Progenitor cell of endocrine pancreas (in vitro differentiated cells): ENCODE results near the gene ATP6V0C. TPM values are rescaled to one million over a fixed set of nuclear protein-coding genes. Genes with fewer than 3 reads are reported as not detected.
A peak's percentile ranks its signal among the peaks of the same experiment; 100 is the strongest.

Source experiments
- DNase-seq: peaks from one replicate; pipeline ENCODE4 v3.0.0; 2021; ENCODE audit warnings: low spot score; ENCODE audit not compliant: unreplicated experiment
- H3K27ac Mint-ChIP-seq: 2 replicates; pipeline ENCODE4 v1.8.0; 2021; ENCODE audit warnings: mild to moderate bottlenecking, moderate library complexity, mixed read lengths
- H3K27me3 Mint-ChIP-seq: 2 replicates; pipeline ENCODE4 v1.8.0; 2021; ENCODE audit warnings: mixed read lengths
- H3K36me3 Mint-ChIP-seq: 2 replicates; pipeline ENCODE4 v1.8.0; 2022; ENCODE audit warnings: mixed read lengths; ENCODE audit not compliant: insufficient read depth
- H3K4me1 Mint-ChIP-seq: 2 replicates; pipeline ENCODE4 v1.8.0; 2021; ENCODE audit warnings: low read depth, mixed read lengths
- H3K4me3 Mint-ChIP-seq: 2 replicates; pipeline ENCODE4 v1.8.0; 2021; ENCODE audit warnings: low read depth, mild to moderate bottlenecking, moderate library complexity, mixed read lengths
- H3K9me3 Mint-ChIP-seq: 2 replicates; pipeline ENCODE4 v1.8.0; 2021; ENCODE audit warnings: low read depth, mixed read lengths
- total RNA-seq: library from RNA; stranded (reverse); gene quantifications from 2 replicates; pipeline ENCODE4 v1.2.1, GENCODE V29; 2021
- TF ChIP-seq, protein P1 (sequence below): fragments of 200-600 bp; sonication (generic); IDR thresholded peaks from one replicate; pipeline ENCODE4 v1.5.0; 2021; ENCODE audit warnings: antibody characterized with exemption, mild to moderate bottlenecking; ENCODE audit not compliant: unreplicated experiment

Gene ATP6V0C
- total RNA-seq, 1 donor from 2014 or later, result 169 TPM

DNA sequence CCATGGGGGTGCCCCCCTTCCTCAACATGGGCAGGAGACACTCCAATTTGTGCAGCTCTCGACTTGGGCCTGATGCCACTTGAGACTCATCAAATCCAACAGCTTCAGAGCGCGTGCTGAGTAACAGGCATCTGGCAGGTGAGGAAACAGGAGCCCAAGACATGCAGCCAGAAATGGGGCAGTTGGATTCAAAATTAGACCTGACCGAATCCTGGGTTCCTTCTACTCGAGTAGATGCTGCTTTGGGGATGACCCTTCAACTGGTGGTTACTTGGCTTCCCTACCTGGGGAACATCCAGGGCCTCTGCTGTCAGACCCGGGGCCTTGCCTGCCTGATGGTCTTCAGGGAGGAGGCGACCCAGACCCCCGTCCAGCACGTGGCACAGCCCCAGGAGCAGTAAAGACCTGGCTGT lies 43.1 kb upstream of the ATP6V0C start:
- TF ChIP-seq, protein P1, sequence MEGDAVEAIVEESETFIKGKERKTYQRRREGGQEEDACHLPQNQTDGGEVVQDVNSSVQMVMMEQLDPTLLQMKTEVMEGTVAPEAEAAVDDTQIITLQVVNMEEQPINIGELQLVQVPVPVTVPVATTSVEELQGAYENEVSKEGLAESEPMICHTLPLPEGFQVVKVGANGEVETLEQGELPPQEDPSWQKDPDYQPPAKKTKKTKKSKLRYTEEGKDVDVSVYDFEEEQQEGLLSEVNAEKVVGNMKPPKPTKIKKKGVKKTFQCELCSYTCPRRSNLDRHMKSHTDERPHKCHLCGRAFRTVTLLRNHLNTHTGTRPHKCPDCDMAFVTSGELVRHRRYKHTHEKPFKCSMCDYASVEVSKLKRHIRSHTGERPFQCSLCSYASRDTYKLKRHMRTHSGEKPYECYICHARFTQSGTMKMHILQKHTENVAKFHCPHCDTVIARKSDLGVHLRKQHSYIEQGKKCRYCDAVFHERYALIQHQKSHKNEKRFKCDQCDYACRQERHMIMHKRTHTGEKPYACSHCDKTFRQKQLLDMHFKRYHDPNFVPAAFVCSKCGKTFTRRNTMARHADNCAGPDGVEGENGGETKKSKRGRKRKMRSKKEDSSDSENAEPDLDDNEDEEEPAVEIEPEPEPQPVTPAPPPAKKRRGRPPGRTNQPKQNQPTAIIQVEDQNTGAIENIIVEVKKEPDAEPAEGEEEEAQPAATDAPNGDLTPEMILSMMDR, result no peak
- H3K4me1 Mint-ChIP-seq, result peaks cover 11% of the 10 kb centered on the region
- H3K27me3 Mint-ChIP-seq, result peaks cover 18% of the 10 kb centered on the region
- DNase-seq, result no peak
- H3K27ac Mint-ChIP-seq, result no peak overlapping the region
- no peaks in the 10 kb centered on the region for H3K9me3 Mint-ChIP-seq
- H3K36me3 Mint-ChIP-seq, result no peaks in the 10 kb centered on the region
- peak overlapping the region; percentile 21 for H3K4me3 Mint-ChIP-seq

DNA sequence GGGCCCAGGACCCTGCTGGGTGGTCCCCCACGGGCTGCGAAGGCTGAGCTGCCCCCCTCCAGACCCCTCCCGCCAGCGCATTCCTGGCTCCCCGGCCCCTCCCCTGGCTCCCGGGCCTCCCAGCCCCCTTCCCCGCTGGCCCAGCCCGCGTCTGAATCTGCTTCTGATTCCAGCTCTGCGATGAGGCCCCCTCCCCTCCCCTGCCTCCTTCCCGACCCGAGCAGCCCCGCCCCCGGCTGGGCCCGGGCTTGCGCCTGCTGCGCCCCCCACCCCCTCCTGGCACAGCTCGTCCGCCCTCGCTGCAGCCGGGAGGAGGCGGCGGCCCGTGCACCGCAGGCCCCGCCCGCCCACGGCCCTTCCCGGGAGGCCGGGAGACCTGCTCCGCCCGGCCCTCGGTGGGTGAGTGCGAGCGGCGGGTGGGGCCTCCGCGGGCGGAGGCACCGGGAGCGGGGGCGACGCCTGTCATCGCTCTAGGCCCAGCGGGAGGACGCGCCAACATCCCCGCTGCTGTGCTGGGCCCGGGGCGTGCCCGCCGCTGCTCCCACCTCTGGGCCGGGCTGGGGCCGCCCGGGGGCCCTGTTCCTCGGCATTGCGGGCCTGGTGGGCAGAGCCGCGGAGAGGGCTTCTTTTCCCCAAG lies 42.6 kb upstream of the ATP6V0C start, which contains the start of gene NTN3:
Gene NTN3 (plus strand): TSS at position 282 of the 637 bp plus-strand sequence. CDS start 405 bp downstream, outside the sequence.
- peaks cover 18% of the 10 kb centered on the region for H3K27me3 Mint-ChIP-seq
- no peaks in the 10 kb centered on the region for H3K36me3 Mint-ChIP-seq
- TF ChIP-seq, protein P1, result no peak
- H3K4me1 Mint-ChIP-seq, result peaks cover 14% of the 10 kb centered on the region
- DNase-seq, result no peak
- H3K27ac Mint-ChIP-seq, result no peak within 1 kb of the TSS
- H3K9me3 Mint-ChIP-seq, result no peaks in the 10 kb centered on the region
- peak within 1 kb of the TSS; percentile 21 for H3K4me3 Mint-ChIP-seq

DNA sequence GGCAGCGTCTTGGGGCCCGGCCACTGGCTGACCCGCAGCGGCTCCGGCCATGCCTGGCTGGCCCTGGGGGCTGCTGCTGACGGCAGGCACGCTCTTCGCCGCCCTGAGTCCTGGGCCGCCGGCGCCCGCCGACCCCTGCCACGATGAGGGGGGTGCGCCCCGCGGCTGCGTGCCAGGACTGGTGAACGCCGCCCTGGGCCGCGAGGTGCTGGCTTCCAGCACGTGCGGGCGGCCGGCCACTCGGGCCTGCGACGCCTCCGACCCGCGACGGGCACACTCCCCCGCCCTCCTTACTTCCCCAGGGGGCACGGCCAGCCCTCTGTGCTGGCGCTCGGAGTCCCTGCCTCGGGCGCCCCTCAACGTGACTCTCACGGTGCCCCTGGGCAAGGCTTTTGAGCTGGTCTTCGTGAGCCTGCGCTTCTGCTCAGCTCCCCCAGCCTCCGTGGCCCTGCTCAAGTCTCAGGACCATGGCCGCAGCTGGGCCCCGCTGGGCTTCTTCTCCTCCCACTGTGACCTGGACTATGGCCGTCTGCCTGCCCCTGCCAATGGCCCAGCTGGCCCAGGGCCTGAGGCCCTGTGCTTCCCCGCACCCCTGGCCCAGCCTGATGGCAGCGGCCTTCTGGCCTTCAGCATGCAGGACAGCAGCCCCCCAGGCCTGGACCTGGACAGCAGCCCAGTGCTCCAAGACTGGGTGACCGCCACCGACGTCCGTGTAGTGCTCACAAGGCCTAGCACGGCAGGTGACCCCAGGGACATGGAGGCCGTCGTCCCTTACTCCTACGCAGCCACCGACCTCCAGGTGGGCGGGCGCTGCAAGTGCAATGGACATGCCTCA lies 41.9 kb upstream of the ATP6V0C start:
- Mint-ChIP-seq H3K27ac (no peak overlapping the region), H3K36me3 (no peaks in the 10 kb centered on the region), H3K9me3 (no peaks in the 10 kb centered on the region), H3K4me1 (peaks cover 20% of the 10 kb centered on the region), H3K27me3 (peaks cover 20% of the 10 kb centered on the region), H3K4me3 (no peak overlapping the region)
- TF ChIP-seq, protein P1, result no peak
- no peak for DNase-seq

DNA sequence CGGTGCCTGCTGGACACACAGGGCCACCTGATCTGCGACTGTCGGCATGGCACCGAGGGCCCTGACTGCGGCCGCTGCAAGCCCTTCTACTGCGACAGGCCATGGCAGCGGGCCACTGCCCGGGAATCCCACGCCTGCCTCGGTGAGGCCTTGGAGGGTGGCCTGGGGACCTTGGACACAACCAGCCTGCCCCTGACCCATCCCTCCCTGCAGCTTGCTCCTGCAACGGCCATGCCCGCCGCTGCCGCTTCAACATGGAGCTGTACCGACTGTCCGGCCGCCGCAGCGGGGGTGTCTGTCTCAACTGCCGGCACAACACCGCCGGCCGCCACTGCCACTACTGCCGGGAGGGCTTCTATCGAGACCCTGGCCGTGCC lies 41.3 kb upstream of the ATP6V0C start:
- Mint-ChIP-seq H3K27ac (no peak overlapping the region), H3K36me3 (no peaks in the 10 kb centered on the region), H3K27me3 (peaks cover 21% of the 10 kb centered on the region), H3K4me1 (peaks cover 23% of the 10 kb centered on the region), H3K4me3 (no peak overlapping the region), H3K9me3 (no peaks in the 10 kb centered on the region)
- DNase-seq, result no peak
- TF ChIP-seq, protein P1, result no peak

DNA sequence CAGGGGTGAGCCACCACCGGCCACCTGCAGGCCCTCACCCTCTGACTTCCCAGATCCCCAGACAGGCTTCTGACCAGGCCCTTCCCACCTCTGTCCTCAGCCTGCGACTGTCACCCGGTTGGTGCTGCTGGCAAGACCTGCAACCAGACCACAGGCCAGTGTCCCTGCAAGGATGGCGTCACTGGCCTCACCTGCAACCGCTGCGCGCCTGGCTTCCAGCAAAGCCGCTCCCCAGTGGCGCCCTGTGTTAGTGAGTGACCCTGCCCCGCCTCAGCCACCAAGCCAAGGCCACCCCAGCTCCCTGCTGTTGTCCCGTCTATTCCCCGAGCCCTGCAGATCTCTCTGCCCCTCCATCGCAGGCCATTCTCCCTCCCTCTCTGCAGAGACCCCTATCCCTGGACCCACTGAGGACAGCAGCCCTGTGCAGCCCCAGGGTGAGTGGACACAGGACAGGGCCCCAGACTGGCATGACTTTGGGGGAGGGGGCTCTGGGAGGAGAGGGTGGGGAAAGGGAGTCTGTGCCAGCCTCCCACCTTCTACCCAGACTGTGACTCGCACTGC lies 40.8 kb upstream of the ATP6V0C start:
- Mint-ChIP-seq H3K4me3 (peak overlapping the region; percentile 67), H3K4me1 (peaks cover 23% of the 10 kb centered on the region), H3K9me3 (no peaks in the 10 kb centered on the region), H3K27ac (no peak overlapping the region), H3K27me3 (peaks cover 21% of the 10 kb centered on the region), H3K36me3 (no peaks in the 10 kb centered on the region)
- DNase-seq, result no peak
- TF ChIP-seq, protein P1, result no peak
